NCI-H748 (cell line): ENCODE results near the gene JAG2.
"Not testable (repeated sequence)": the region's sequence is repeated elsewhere in the genome, so short reads cannot be mapped to it uniquely, and the experiment has no call there.

Source experiments
- DNase-seq: peaks from one replicate; lab custom pipeline; 2025; ENCODE audit not compliant: unreplicated experiment; lab: John Stamatoyannopoulos, UW

Gene JAG2

DNA sequence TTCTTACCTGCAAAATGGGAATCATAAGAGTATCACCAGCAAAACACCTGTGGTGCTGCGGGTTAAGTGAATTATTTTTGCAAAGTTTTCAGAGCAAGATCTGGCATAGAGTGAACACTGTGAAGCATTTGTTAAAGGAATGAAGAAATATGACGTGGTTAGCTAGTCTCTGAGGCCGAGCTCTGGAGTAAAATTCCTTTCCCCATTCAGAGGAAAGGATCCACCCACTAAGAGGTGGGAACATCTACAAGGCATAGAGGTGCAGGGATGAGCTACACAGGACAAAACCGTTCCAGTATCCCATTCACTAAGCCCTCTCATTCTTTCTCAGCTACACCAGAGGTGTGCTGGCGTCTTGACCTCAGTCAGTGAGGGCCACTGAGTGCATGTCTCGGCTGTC, 48.5 kb downstream of the JAG2 start:
- DNase-seq, result no peak

DNA sequence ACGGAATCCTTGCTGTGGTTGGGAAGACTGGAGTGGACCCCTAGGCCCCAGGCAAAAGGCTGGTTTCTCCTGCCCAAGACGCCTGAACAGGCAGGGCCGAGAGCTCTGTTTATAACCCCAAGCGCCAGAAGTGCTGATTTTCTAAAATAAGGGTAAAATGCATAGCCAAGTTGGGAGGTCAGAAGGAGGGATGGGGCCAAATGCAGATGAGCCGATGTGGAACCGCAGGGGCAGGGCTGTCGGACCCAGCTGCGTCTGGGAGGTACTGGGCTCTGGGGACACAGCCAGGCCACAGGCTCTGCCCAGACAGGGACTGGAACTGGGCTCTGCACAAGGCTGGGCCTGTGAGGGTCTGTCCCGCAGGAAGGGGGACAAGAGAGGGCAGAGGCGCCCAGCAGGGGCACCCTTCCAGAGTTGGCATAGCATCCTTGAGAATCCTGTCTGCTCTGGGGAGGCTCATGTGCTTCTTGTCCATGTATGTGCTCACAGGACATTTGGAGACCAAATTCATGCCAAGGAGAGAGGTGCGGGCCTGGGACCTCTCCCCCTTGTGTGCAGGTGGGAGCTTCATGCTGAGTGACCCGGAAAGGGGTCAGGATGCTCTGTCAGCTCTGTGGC, 49.1 kb downstream of the JAG2 start:
- DNase-seq, result no peak

DNA sequence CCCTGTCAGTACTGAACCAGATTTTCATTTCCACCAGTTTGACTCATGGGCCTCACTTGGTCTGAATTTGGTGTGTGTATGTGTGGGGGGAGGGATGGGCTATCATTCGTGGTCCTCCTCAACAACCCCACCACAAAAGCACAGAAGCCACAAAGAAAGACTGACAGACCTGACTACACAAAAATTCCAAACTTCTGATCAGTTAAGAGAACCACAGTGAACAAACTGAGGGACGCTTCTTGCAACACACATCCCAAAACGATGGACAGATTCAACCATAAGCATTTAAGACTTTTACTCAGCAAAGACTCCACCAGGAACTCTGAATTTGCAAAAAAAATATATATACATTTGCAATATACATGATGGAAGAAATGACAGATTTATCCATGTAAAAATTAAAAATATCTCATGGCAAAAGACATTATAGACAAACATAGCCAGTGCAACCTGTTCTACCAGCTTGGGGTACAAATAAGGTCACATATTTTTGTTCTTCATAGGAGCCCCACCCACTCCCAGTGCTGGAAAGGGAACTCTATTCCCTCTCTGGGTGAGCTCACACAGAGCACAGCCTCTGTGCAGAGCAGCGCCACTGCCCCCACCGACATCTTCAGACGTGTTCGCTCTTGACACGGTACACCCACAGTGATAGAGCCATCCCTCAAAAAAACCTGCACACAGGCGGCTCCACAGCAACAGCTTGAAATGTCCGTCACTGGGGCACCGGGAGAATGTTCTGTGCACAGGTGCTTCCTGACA, 49.7 kb downstream of the JAG2 start:
- DNase-seq, result no peak

DNA sequence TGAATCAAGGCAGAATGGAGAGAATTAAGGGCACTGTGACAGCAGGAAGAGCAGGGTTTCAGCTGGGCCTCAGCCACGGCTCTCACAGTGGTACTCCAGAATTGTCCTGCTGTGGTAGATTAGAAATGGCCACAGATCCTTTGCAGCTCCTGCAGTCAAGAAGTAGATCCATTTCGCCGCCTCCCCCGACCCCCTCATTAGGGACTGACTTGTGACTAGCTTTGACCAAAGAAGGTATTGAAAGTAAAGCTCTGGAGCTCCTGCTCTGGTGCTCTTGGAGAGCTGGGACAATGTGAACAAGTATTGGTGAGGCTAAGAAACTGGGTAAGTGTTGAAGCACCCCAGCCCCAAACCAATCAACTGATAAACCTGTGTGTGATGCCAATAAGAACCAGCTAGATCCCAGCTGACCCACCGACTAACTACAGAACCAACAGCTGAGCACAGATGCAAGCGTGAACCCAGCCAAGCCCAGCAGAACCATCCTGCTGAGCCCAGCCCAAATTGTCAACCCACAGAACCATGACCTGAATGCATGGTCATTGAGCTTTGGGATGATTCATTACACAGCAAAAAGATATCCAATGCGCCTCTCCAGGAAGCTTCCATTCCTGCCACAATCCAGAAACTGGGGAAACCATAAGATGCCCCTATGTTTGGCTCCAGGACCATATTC, 50.7 kb downstream of the JAG2 start:
- DNase-seq, result no peak

- DNase-seq, result no peak
Measured at GRCh38 chr14:105117257-105117646, 51.3 kb downstream of the JAG2 start.

- DNase-seq, result no peak
Measured at GRCh38 chr14:105116451-105117256, 51.9 kb downstream of the JAG2 start.

DNA sequence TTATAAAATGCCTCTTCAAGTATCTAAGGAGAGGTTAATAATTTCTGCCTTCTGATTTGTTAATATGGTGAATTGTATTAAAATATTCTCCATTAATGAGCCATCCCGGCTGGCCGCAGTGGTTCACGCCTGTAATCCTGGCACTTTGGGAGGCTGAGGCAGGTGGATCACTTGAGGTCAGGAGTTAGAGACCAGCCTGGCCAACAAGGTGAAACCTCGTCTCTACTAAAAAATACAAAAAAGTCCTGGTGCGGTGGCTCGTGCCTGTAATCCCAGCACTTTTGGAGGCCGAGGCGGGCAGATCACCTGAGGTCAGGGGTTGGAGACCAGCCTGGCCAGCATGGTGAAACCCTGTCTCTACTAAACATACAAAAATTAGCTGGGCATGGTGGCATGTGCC, 59.3 kb downstream of the JAG2 start:
- not testable (repeated sequence) for DNase-seq

DNA sequence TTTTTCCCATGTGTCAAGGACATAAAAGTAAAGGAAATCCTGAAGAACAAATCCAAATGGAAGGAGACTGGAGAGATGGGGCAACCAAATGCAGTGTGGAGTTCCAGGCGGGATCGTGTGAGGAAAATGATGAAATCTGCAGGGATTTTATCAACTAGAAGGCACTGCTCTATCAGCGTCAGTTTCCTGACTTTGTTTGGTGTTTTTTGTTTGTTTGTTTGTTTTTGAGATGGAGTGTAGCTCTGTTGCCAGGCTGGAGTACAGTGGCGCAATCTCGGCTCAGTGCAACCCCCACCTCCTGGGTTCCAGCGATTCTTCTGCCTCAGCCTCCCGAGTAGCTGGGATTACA, 60.1 kb downstream of the JAG2 start:
- DNase-seq, result no peak

DNA sequence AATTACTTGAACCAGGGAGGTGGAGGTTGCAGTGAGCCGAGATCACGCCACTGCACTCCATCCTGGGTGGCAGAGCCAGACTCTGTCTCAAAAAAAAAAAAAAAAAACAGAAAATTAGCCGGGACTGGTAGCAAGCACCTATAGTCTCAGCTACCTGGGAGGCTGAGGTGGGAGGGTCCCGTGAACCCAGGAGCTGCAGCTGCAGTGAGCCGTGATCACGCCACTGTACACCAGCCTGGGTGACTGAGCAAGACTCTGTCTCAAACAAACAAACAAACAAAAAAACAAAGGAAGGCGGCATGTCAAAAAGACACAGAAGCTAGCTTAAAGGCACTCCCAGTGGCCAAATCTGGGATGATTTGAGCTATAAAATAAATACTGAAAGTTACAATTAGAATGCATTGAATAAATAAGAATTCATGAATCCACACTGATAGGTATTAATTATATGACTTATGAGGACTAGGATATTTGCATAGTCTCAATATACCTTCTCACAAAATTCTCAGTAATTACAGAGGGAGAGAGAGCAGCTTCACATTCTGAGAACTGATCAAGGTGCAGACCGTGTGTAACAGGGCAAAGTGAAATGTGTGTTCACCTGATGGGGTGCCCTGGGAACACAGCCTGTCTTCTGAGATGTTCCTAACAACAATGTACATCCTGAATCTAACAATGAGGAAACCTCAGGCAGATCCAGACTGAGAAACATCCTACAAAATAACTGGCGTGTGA, 60.6 kb downstream of the JAG2 start:
- DNase-seq, result no peak

DNA sequence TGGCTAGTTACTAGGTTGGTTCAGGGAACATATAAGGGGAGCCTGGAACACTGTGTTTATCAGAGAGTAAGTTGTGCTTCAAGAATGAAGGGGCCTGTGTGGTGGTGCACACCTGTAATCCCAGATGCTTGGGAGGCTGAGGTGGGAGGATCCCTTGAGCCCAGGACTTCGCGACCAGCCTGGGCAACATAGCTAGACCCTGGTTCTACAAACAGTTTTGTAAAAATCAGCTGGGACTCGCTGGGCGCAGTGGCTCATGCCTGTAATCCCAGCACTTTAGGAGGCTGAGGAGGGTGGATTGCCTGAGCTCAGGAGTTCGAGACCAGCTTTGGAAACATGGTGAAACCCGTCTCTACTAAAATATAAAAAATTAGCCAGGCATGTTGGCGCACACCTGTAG, 61.2 kb downstream of the JAG2 start:
- DNase-seq, result no peak

GRCh38 chr14:105105158-105105557, 63.4 kb downstream of the JAG2 start:
- no peak for DNase-seq

- no peak for DNase-seq
Measured at GRCh38 chr14:105102893-105103292, 65.7 kb downstream of the JAG2 start.

GRCh38 chr14:105102361-105102870, 66.2 kb downstream of the JAG2 start:
- no peak for DNase-seq

DNA sequence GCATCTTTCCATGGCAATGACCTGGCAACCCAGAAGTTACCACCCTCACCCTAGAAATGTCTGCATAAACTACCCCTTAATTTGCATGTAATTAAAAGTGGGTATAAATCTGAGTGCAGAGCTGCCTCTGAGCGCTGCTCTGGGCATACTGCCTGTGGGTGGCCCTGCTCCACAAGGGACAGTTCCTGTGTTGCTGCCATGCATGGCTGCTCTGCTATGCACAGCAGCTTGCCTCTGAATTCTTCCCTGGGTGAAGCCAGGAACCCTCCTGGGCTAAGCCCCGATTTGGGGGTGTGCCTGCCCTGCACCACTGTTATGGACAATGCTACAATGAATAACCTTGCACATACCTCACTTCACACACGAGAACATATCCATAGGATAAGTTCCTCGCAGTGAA, 67.7 kb downstream of the JAG2 start:
- no peak for DNase-seq

- no peak for DNase-seq
Measured at GRCh38 chr14:105099778-105100177, 68.8 kb downstream of the JAG2 start.

DNA sequence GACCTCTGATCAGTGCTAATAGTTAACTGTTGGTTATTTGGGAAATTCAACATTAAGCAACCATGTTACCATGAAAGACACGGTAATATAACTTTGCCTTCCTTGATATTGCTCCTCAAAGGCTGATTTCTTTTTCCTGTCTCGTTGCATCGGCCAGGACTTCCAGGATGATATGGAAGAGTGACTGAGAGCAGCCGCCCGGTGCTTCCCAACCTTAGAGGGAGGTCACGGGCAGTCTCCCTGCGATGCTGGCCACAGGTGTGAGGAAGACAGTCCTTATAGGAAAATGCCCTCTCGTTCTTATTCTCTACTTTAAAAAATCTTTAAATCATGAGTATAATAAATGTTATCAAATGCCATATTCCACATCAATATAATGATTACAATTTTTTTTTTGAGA, 70.3 kb downstream of the JAG2 start:
- no peak for DNase-seq

- no peak for DNase-seq
Measured at GRCh38 chr14:105097794-105098127, 70.8 kb downstream of the JAG2 start.

DNA sequence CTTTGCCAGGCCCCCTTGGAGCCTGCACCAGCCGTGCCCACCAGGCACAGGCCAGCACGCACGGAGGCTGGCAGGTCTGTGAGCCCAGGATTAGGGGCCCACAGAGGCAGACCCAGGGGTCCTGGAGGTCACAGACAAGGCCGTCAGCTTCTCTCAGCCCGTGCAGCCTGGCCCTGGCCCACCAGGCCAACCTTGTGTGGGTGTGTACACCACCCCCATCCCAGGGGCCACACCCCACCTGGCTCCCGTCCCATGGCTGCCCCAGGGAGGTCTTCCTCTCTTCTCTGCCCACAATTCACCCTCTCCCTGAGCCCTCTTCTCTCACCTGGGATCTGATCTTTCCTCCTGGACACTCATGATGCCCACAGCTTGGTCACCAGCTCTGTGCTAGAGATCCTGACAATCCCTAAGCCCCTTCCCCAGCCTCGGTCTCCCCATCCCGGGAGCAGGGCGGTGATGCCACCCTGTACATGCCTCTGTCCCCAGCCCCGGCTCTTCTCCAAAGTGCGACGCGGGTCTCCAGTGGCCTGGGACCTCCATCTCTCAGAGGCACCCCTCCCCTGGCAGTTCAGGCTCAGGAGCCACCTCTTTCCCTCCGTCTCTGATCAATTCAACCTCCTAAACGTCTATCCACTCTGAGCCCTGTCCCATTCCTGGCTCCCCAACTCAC, 72.2 kb downstream of the JAG2 start:
- DNase-seq, result no peak

- DNase-seq, result no peak
Measured at GRCh38 chr14:105095236-105095805, 73.3 kb downstream of the JAG2 start.
